GM18868 (cell line): Measurements from ENCODE around the gene PLCB1.

Experiments
- ATAC-seq: cut with Tn5 transposase; IDR thresholded peaks from one replicate; pipeline ENCODE4 v1.9.1; 2021; ENCODE audit warnings: mild to moderate bottlenecking, moderate library complexity; ENCODE audit not compliant: unreplicated experiment

Gene PLCB1

DNA sequence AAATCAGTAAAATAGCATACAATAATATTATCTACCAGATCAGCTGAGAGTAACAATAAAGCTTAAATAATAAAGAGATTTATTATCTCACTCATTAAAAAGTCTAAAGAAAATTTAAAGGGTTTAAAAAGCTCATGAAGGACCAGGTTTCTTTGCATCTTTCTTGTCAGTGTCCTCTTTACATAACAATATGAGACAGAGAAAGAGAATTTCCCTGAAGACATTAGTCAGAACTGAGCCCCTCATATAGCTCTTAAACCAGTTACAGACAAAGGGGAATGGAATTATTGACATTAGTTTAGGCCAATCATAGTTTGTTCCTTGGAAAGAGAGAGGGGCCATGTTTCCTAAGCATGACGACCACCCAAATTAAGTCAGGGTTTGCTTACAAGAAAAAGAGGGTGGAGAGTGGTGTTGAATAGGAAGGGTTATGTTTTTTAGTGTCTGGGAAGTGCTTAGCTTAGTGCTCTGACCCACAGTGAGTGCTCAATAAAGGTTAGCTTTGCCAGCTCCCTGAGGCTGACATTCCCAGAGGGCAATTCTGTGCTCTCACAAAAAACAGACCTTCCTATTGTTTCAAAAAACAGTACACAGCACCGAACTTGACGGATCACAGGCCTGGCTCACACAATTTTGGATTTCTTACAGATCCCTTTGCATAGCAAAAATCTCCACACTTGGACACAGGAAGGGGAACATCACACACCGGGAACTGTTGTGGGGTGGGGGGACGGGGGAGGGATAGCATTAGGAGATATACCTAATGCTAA is 3.6 kb upstream of the PLCB1 start:
- no peak for ATAC-seq

DNA sequence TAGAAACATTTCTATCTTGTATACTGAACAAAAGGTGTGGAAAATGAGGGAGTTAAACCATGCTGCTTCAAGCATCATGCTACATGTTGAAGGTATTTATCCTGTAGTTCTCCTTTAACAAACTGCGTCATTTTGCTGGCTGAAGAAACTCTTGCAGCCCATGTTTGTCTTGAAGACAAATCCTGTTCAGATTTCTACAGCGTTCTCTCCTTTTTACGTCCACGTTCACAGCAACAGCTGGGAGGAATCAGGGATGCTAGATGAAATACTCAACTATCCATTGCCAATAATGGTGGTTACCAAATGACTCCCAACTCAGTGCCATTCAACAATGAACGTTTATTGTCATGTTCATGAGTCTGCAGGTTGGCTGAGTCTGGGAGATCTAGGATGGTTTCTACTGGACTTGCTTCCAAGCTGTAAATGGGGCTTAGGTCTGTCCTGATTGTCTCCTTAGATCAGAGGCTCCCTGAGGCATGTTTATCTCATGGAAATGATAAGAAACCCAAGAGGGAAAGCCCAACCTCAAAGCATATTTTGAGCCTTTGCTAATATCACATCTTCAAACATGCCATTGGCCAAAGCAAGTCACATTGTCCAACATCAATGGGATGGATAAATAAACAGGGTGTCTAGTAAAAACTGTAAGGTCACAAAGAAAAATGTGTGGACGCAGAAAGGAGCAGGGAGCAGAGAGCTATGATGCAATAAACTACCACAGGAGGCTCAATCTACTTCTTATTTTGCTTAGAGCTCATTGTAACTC is 2.7 kb upstream of the PLCB1 start:
- ATAC-seq, result no peak

DNA sequence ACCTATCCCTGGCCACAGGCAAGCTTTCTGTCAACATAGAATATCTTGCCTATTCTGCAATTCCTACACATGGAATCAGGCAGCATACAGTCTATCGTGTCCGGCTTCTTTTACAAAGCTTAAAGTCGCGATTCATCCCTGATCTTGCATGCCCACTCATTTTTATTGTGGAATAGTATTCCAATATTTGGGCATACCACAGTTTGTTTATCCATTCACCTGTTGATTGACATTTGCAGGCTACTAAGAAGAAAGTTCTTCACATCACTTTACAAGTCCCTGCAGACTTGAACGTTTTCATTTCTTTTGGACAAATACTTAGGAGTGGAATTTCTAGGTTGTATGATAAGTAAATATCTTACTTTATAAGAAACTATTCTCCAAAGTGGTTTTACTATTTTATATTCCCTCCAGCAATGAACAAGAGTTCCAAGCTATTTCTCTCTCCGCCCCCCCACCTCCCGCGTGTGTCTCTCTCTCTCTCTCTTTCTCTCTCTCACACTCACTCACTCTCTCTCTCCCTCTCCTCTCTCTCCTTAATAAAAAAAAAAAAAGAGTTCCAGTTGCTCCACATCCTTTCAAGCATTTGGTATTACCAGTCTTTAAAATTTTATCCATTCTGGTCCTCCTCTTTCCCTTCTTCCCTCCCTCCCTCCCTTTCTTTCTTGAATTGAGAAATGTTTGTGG is 1.1 kb upstream of the PLCB1 start:
- ATAC-seq, result no peak

DNA sequence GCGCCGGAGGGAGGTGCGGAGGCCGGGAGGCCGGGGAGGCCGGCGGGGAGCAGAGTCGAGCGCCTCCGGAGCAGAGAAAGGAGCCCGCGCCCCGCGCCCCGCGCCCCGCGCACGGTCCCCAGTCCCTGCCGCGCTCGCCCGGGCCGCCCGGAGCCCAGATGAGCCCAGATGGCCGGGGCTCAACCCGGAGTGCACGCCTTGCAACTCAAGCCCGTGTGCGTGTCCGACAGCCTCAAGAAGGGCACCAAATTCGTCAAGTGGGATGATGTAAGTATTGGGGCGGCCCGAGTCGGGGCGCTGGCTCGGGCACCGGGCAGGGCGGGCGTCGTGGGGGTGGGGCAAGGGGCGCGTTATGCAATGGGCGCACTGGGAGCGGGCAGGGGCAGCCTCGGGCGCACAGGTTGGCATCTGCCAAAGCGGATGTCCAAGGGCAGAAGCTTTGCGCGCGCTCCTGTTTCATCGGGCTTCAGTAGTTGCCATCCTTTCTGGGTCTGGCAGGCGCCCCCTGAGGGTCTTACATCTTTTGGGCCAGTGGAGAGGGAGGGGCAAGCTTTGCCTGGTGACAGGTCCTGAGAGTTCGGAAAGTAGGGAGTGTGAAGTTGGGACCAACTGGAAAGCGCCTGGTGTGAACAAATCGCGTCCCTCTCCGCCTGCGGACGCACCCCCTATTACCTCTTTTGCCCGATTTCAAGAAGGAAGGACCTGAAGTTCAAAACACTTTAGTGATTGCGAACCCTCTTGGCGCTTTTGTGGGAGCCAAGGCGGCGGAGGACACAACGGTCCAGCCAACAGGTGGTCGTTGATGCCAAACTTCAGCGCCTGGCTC is 631 bp downstream of the PLCB1 start:
- no peak for ATAC-seq

DNA sequence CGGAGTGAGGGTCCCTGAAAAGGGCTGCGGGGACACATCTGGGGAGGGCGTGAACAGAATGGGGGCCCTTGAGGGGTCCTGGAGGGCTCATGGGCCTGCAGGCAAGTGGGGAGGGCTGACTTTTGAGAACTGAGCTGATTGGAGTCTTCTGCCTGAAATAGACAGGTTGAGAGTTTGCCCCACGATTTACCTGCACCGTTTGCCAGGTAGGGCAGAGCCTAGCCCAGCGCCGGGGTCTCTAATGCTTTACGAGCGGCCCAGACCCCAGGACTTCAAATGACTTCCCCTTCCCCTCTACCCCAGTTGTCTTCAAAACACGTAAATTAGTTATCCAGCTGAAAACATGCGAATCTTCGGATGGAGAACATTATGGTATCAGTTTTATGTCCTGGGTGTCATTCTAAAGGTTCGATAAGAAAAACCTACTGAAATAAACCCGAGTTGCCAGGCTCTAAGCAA is 1.3 kb downstream of the PLCB1 start:
- no peak for ATAC-seq

DNA sequence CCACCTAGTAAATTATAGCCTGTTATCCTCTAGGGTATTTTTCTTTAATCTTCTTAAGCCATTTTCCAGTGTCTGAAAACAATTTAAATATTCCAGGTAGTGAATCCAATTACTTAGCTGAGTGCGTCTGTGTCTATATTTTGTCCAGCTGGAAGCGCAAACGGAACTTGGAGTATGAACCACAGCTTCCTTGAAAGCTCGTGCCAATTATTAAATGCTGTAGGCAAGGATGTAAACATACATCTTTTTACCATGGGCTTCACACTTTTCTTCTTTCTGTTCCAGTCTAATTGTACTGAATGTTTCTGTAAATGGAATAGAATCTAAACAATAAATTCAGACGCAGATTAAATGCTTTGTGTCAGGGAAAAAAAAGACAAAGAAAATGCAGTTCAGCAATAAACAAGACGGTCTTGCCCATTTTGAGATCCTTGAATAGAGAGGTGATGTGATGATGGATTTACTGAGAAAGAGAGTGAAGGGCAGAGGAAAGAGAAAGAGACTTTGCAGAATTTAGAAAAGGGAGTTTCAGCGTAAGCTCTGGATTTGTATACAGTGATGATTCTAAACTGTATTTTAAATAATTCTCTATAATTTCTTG is 1.9 kb downstream of the PLCB1 start:
- no peak for ATAC-seq

DNA sequence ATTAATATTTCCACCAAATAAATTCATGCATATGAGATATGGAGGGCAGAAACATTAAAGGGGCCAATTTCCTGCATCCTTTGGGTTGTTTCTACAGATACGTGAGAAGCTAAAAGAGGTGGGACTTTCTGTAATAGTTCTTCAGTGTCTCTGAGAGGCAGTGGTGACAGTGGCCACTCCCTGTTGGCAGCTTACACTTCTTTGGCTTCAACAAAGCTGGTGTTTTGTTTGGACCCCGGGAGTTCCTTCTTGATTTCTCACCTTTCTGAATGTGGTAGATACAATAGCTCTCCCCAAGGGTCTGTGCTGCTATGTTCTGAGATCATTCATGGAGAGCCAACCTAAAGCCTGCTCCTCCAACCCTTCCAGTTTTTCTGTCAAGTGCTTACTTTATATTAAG is 7.8 kb downstream of the PLCB1 start:
- ATAC-seq, result no peak

DNA sequence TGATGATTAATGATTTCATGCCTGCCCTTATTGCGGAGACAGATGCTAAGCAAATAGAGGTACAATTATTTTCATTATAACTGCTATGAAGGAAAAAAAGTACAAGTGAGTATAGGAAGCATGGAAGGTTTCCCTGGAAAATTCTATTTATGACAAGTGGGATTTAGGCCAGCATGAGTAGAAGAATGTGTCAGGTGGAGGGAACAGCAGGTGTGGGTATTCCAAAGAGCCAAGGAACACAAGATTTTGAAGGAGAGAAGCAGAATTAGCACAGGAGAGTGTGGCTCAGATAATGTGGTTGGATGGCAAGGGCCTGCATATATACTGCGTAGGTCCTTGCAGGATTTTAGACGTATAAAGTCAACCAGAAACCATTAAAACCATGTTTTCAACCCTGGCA is 11.4 kb downstream of the PLCB1 start:
- ATAC-seq, result no peak

DNA sequence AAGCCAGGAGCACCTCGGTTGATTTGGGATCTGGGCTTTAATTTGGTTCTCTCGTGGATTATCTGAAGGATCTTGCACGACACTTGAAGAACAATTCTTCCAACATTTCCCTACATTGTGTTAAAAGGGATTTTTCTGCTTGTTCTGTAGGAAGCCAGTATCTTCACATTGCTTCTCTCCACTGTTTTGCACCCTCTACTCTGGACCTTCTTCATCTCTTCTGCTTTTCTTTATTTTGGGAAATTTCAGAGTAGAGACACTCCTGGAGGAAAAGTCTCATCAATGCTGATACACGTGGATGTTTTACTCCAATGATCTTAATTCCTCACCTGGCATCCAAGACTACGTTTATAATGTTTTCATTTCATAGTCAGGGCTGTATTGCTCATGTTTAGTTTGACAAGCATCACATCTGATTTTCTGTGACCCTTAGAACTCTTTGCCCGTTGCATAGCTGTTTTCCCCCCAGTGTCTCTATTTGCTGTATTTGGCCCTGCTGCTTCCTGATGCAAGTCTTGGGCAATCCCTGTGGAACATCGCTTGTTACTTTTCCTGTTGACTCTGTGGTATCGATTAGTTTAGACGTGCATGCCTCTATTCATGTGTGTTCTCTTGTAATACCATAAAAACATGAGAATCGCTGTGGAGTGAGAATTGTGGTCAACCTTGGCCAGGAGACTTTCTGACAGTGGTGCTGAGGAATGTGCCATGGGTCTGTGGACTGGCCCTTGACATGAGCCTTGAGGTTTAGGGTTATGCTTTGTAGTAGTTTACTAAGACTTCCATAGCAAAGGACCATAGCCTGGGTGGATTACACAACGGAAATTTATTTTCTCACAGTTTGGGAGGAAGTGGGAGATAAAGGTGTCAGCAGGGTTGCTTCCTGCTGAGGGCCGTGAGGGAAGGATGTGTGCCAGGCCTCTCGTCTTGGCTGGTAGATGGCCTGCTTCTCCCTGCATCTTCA is 12.5 kb downstream of the PLCB1 start:
- ATAC-seq, result no peak

DNA sequence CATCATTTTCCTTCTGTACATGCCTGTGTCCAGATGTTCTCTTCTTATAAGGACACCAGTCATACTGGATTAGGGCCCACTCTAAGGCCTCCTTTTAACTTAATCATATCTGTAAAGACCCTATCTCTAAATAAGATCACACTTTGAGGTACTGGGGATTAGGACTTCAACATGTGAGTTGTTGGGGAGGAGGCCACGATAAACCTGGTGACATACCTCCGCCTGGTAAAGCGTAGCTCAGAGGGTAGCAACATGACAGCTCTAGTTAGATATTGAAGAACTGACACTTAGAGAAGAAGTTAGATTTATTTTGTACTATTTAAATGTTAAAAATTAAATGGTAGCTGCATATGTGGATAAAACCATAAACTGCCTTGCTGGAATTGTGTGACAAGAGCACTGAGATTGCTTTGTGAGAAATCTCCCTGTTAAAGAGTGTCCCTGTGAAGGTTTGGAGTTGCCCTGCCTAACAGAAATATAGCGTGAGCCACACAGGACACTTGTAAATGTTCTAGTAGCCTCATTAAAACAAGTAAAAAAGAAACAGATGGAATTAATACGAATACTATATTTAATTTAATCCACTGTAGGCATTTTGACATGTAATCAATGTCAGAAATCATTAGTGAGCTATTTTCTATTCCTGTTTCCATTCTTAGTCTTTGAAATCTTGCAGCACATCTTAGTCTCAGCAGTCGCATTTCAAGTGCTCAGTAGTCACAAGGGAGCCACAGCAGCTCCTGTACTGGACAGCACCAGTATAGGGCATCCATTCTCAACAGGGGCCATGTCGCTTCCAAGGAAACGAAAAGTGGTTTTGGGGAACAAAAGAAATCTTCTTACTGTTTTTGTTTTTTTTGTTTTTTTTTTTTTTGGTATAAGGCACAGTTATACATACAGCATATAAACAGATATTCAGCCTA is 13.4 kb downstream of the PLCB1 start:
- no peak for ATAC-seq

DNA sequence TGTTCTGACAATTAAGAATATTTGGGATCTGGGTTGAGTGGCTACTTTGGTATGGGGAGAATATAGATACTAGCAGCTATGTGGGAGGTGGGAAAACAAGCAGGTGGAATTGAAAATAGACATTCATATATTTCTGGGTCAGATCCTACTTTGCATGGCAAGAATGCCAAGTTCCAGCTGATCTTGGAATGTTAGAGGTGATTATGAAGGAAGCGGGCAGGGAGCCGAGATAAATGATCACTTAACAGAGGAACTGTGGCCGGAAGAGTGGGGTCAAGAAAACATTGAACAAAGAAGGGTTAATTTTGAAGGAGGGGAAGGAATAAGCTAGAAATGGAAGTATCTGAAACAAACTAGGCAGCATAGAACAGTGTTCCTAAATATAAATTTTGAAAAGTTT is 15.4 kb downstream of the PLCB1 start:
- no peak for ATAC-seq

DNA sequence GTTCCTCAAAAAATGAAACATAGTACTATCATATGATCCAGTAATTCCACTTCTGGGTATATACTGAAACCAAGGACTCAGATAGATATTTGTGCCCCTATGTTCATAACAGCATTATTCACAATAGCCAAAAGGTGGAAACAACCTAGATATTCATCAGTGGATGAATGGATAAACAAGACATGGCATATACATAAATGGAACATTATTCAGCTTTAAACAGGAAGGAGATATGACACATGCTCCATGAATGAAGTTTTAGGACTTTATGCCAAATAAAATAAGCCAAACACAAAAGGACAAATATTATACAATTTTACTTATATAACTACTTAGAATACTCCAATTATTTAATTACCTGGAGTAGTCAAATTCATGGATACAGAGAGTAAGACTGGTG is 16.4 kb downstream of the PLCB1 start:
- no peak for ATAC-seq

DNA sequence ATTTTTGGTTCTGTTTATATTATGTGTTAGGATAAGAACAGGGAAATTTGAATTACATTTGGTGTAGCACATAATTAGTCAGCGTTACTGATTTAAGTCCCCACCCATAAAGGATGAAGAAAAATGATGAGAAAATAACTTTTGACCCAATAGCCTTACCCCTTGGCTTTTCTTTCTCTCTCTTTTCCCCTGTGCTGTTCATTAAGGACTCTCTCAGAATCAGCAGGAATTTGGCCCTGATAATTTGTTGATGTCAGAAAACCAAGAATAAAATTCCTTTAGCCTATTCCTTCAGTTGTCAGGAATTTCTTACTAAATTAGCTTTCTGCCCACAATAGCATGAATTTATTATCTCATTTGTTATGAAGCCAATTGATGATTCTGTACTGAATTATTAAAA is 18.5 kb downstream of the PLCB1 start:
- ATAC-seq, result no peak

DNA sequence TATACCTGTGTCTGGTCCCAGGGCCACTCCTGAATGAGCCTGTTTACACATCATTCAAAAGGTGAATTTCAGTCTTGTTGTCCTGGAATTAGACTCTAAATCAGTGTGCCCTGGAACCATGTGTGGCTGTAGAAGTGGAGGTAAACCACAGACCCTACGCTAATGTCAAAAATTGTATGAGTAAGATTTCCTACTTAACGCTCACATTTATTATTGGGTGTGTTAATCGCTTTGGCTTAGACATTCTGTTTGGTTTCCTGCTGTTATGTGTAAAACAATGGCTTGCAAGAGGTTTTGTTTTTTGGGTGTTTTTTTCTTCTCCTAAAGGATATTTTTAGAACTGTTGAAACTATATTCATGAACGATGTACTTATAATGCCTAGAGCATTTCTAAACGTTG is 19.3 kb downstream of the PLCB1 start:
- no peak for ATAC-seq

DNA sequence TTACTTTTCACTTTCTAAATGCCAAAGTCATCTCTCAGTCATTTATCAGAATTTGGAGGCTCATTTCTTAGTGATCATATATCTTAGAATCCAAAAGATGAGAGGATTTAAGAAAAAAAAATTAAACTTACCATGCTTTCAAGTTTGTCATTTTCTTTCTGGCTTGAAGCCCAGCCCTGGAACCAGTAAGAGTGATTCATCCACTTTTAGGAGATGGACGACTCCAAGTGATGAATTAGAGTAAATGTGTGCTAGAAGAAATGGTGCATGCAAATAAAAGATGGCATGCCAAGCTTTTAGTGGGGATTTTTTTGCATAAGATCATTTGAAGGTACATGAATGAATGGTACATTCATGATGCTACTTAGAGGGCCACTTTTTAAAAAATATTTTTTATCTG is 20.1 kb downstream of the PLCB1 start:
- no peak for ATAC-seq

DNA sequence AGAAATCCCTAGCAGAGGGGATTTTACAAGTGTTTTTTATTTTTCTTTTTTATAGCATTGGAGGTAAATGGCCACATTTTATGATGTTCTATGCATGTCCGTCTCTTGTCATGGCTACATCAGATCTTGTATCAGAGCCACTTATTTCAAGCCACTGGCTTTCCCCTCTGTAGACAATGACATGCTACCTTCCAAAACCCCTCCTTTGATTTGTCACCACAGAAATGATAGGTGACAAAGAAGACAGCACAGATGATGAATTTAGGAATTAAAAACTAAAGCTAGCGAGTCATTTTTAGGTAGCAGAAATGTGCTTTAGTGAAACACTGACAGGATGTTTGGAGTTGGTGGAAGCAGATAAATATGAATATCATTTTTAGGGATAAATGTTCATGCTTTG is 20.8 kb downstream of the PLCB1 start:
- ATAC-seq, result no peak

DNA sequence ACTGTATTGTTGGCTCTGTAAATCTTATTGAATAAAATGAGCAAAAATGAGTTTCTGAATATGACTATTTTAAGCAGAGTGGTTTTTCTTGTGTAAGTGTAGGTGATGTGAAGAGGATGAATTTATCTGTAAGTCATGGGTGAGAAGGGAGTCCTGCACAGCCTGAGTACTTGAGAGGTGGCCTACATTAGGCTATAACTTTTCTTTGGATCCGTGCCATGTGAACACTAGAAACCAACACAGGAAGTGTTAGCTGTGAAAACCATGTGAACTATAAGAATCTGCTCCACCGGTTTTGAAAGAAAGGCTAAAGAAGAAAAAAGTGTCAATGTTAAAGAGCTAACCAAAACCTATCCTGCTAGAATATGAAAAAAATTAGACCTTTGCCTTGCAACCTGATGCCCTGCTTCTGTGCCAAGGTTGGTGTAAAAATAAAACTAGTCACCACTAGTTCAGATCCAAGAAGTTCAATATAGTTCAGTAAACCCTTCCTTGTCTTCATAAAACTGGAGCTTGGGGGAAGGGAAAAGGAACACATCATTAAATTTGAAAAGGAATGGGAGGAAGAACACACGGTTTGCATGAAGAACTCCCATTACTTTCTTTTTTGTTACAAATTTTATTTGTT is 21.3 kb downstream of the PLCB1 start:
- ATAC-seq, result peak; percentile 33

DNA sequence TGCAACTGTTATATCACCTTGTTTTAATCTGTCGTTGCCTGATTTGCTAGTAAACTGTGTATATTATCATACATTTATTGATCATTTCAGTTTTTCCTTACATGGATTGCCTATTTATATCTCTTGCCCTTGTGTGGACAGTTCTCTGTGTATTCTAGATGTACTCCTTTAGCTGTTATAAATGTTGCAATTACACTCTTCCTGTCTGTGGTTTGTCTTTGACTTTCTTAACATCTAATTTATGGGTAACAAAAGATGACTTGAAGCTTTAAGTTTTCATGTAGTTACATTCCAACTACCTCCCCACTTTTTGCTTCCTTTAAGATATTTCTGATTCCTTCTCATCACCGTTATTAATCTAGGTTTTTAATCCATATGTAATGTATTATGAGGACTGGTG is 22.6 kb downstream of the PLCB1 start:
- no peak for ATAC-seq
